Activated T-helper 1 cell treated with anti-CD3 and anti-CD28 coated beads, Interleukin-2, amount 50 U/mL, for 16 hours (primary cell): ENCODE results near the gene GCHFR.

Experiments used
- DNase-seq, 2 donors: peaks; one replicate each; pipeline ENCODE4 v3.0.0-alpha.2; 2020; ENCODE audit warnings: low read depth in 1 of 2, low spot score in 1 of 2

The GCHFR gene

GRCh38 chr15:40808861-40809450 is 45.1 kb downstream of the GCHFR start:
- DNase-seq, result no peak

DNA sequence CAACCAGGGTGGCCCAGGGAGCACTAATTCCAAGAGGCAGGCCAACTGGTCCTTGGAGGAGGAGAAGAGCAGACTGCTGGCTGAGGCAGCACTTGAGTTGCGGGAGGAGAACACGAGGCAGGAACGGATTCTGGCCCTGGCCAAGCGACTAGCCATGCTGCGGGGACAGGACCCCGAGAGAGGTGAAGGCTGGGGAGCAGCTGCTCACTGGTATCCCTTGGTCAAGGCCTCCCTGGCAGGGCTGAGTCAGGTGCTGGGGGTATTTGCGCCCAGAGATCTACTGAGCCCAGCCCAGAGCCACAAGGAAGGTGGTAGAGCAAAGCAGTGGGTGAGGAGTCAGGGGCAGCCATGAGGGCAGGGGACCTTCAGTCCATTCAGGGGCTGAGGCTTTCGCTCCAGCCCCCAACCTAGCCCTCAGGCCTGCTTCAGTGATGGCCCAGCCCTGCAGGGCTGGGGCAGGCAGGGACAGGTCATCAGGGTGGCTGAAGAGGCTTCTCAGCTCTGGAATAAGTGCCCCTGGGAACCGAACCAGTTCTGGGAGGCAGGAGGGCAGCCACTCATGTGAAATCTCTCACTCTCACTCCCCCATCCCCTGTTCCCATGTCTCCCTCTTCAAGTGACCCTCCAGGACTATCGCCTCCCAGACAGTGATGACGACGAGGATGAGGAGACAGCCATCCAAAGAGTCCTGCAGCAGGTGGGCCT is 49.0 kb downstream of the GCHFR start:
- no peak for DNase-seq

GRCh38 chr15:40815042-40815698 is 51.3 kb downstream of the GCHFR start:
- DNase-seq, result no peak
